ENCODE measurements around the gene LMF1.

- TF ChIP-seq CTCF (IDR thresholded peaks at IDR 0.05) (no peak), POLR2A (IDR thresholded peaks at IDR 0.05) (no peak)
Observed at GRCh38 chr16:842711-843560, 127.8 kb downstream of the LMF1 start.
